Endodermal cell (in vitro differentiated cells): ENCODE data around the gene RIMKLA. TPM values are rescaled to one million over a fixed set of nuclear protein-coding genes. Genes with fewer than 3 reads are reported as not detected.

Experiments
- DNase-seq: peaks from one replicate; pipeline ENCODE4 v3.0.0-alpha.2; 2017
- H3K27ac ChIP-seq: 2 replicates; pipeline ENCODE4 v1.5.1; 2013; ENCODE audit warnings: mild to moderate bottlenecking, low read depth, low read length, moderate library complexity
- H3K27me3 ChIP-seq: 2 replicates; pipeline ENCODE4 v1.6.1; 2013; ENCODE audit warnings: mild to moderate bottlenecking, low read length, moderate library complexity; ENCODE audit not compliant: insufficient read depth, control insufficient read depth, poor library complexity, severe bottlenecking
- H3K36me3 ChIP-seq: 2 replicates; pipeline ENCODE4 v1.7.0; 2013; ENCODE audit warnings: mild to moderate bottlenecking, low read length, moderate library complexity; ENCODE audit not compliant: control insufficient read depth, insufficient read depth
- H3K4me1 ChIP-seq: one replicate; pipeline ENCODE4 v1.7.0; 2013; ENCODE audit warnings: low read length; ENCODE audit not compliant: control insufficient read depth, insufficient read depth
- H3K4me3 ChIP-seq: 2 replicates; pipeline ENCODE4 v1.5.1; 2013; ENCODE audit warnings: mild to moderate bottlenecking, low read length, moderate library complexity
- H3K9ac ChIP-seq: 2 replicates; pipeline ENCODE4 v1.6.1; 2013; ENCODE audit warnings: mild to moderate bottlenecking, low read length, moderate library complexity; ENCODE audit not compliant: poor library complexity, severe bottlenecking; ENCODE audit errors: extremely low read depth
- H3K9me3 ChIP-seq: 2 replicates; pipeline ENCODE4 v1.6.1; 2013; ENCODE audit warnings: mild to moderate bottlenecking, low read length, moderate library complexity; ENCODE audit not compliant: control insufficient read depth
- H3K27ac Mint-ChIP-seq: 2 replicates; pipeline ENCODE4 v1.8.0; 2020; ENCODE audit warnings: mixed read lengths
- H3K27me3 Mint-ChIP-seq: 2 replicates; pipeline ENCODE4 v1.8.0; 2021; ENCODE audit warnings: mild to moderate bottlenecking, mixed read lengths; ENCODE audit not compliant: insufficient read depth
- H3K36me3 Mint-ChIP-seq: 2 replicates; pipeline ENCODE4 v1.8.0; 2020; ENCODE audit warnings: low read depth, mixed read lengths
- H3K4me1 Mint-ChIP-seq: 2 replicates; pipeline ENCODE4 v1.8.0; 2020; ENCODE audit warnings: mixed read lengths
- H3K4me3 Mint-ChIP-seq: 2 replicates; pipeline ENCODE4 v1.8.0; 2020; ENCODE audit warnings: mild to moderate bottlenecking, moderate library complexity, mixed read lengths
- H3K9me3 Mint-ChIP-seq: 2 replicates; pipeline ENCODE4 v1.8.0; 2020; ENCODE audit warnings: mild to moderate bottlenecking, mixed read lengths
- WGBS, 2 experiments: methylation state at CpG; one replicate each; pipeline versions ENCODE4 v1.1.5 to v1.1.7; 2013; ENCODE audit warnings: missing lambda C conversion rate in 2 of 2, mixed read lengths in 1 of 2; ENCODE audit not compliant: insufficient coverage in 1 of 2, insufficient read length in 1 of 2; 5-methylcytosine and 5-hydroxymethylcytosine counted together
- total RNA-seq, 2 donors: library from RNA; stranded (reverse); fragmentation: NEBNext Ultra II Directional in 1 of 2; extraction: Animal tissue kit (Norgen Biotek cat#: 25700) in 1 of 2; gene quantifications; 2 replicates in 1 of 2; 3 replicates in 1 of 2; pipeline ENCODE4 v1.2.1, GENCODE V29; 2021
- TF ChIP-seq, protein P1 (sequence below): fragments of 200-600 bp; sonication (generic); conservative IDR thresholded peaks from 2 replicates; pipeline ENCODE4 v1.5.0; 2021; ENCODE audit warnings: antibody characterized with exemption, mild to moderate bottlenecking

The RIMKLA gene
- total RNA-seq, 2 donors from 2014 or later, result 0.73 to 1.9 TPM

- no peaks in the 10 kb centered on the region for H3K36me3 ChIP-seq
- H3K4me3 ChIP-seq, result no peak overlapping the region
- no peaks in the 10 kb centered on the region for H3K36me3 Mint-ChIP-seq
- no peaks in the 10 kb centered on the region for H3K9me3 ChIP-seq
- H3K27ac ChIP-seq, result no peak overlapping the region
- H3K4me3 Mint-ChIP-seq, result no peak overlapping the region
- TF ChIP-seq, protein P1, sequence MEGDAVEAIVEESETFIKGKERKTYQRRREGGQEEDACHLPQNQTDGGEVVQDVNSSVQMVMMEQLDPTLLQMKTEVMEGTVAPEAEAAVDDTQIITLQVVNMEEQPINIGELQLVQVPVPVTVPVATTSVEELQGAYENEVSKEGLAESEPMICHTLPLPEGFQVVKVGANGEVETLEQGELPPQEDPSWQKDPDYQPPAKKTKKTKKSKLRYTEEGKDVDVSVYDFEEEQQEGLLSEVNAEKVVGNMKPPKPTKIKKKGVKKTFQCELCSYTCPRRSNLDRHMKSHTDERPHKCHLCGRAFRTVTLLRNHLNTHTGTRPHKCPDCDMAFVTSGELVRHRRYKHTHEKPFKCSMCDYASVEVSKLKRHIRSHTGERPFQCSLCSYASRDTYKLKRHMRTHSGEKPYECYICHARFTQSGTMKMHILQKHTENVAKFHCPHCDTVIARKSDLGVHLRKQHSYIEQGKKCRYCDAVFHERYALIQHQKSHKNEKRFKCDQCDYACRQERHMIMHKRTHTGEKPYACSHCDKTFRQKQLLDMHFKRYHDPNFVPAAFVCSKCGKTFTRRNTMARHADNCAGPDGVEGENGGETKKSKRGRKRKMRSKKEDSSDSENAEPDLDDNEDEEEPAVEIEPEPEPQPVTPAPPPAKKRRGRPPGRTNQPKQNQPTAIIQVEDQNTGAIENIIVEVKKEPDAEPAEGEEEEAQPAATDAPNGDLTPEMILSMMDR, result no peak
- no peaks in the 10 kb centered on the region for H3K27me3 Mint-ChIP-seq
- peaks cover 7% of the 10 kb centered on the region for H3K4me1 Mint-ChIP-seq
- no peak overlapping the region for H3K9ac ChIP-seq
- no peak for DNase-seq
- no peaks in the 10 kb centered on the region for H3K27me3 ChIP-seq
- 55 to 58% methylated on average over 3 of the region's 3 CpGs for WGBS, 2 experiments
- no peaks in the 10 kb centered on the region for H3K4me1 ChIP-seq
- no peak overlapping the region for H3K27ac Mint-ChIP-seq
- H3K9me3 Mint-ChIP-seq, result no peaks in the 10 kb centered on the region
Observed at GRCh38 chr1:42417166-42417565, 36.6 kb downstream of the RIMKLA start.

GRCh38 chr1:42418516-42418915 lies 37.9 kb downstream of the RIMKLA start:
- Histone ChIP-seq H3K4me3 (no peak overlapping the region), H3K27ac (no peak overlapping the region), H3K36me3 (no peaks in the 10 kb centered on the region), H3K4me1 (no peaks in the 10 kb centered on the region), H3K27me3 (no peaks in the 10 kb centered on the region), H3K9me3 (no peaks in the 10 kb centered on the region), H3K9ac (no peak overlapping the region)
- no peaks in the 10 kb centered on the region for H3K9me3 Mint-ChIP-seq
- TF ChIP-seq, protein P1, result no peak
- DNase-seq, result no peak
- H3K36me3 Mint-ChIP-seq, result no peaks in the 10 kb centered on the region
- no peak overlapping the region for H3K4me3 Mint-ChIP-seq
- no peak overlapping the region for H3K27ac Mint-ChIP-seq
- no peaks in the 10 kb centered on the region for H3K27me3 Mint-ChIP-seq
- peaks cover 14% of the 10 kb centered on the region for H3K4me1 Mint-ChIP-seq
- WGBS, 2 experiments, result 70 to 100% methylated on average over 1 of the region's 1 CpG

DNA sequence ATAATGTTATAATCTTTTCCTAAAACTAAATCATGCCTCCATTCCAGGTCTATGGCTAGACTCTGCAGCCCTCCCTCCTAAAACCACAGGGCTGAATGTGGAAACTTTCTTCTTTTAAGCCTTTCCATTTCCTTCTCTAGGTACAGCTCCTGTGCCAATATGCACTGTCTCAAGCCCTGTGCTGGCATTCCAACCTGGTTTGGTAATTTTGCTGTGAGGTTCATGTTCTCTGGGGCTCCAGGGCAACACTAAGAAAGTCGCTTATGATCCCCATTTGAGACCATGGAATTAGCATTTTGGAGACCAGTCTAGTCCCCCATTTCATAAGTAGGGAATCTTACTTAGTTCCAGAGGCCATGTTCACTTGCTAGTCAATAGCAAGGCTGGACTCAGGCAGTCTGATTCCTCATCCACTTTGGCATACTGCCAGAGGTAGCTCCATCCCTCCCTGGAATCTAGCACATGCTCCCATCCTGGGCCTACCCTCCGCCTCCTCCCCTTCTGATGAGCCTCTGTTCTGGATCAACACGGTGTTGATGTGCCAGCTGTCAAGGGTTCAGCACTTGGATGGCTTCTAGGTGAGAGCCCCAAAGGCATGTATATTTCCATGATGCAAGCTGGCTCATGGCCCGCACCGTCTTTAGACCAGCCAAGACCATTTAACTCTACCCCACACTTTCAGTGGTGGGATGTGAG lies 38.7 kb downstream of the RIMKLA start:
- WGBS, 2 experiments, result 91 to 93% methylated on average over 3 to 5 of the region's 5 CpGs
- Histone ChIP-seq H3K4me1 (no peaks in the 10 kb centered on the region), H3K36me3 (no peaks in the 10 kb centered on the region), H3K27ac (no peak overlapping the region), H3K4me3 (no peak overlapping the region), H3K9ac (no peak overlapping the region), H3K9me3 (no peaks in the 10 kb centered on the region), H3K27me3 (no peaks in the 10 kb centered on the region)
- peaks cover 14% of the 10 kb centered on the region for H3K4me1 Mint-ChIP-seq
- H3K36me3 Mint-ChIP-seq, result no peaks in the 10 kb centered on the region
- no peaks in the 10 kb centered on the region for H3K27me3 Mint-ChIP-seq
- no peak overlapping the region for H3K4me3 Mint-ChIP-seq
- no peak overlapping the region for H3K27ac Mint-ChIP-seq
- DNase-seq, result no peak
- no peaks in the 10 kb centered on the region for H3K9me3 Mint-ChIP-seq
- TF ChIP-seq, protein P1, result no peak
